Measurements from ENCODE around the gene JAKMIP2.
"Not testable (repeated sequence)": the region's sequence is repeated elsewhere in the genome, so short reads cannot be mapped to it uniquely, and the experiment has no call there.

The JAKMIP2 gene

DNA sequence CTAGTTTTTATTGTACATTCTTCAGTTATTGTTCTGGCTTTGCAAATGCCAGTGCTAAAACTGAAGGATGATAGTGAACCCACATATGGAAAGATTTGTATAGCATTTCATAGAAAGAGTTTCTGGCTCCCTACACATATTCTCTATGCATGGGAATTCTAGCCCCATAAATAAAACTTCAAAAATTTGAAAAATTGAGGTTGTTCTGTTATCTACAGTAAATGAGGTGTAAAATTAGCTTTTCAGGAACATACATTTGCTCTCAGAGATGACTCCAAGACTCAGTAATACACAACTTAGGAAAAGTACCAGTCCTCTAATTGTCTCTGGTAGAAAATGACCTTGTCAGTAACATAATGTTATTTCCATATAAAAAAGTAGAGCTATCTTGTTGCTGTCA, 192.4 kb downstream of the JAKMIP2 start:
- no peak for DNase-seq (ENCODE audit: low spot score)
- Histone ChIP-seq H3K27ac (no peak overlapping the region), H3K4me3 (no peak overlapping the region)
- TF ChIP-seq, protein P1, sequence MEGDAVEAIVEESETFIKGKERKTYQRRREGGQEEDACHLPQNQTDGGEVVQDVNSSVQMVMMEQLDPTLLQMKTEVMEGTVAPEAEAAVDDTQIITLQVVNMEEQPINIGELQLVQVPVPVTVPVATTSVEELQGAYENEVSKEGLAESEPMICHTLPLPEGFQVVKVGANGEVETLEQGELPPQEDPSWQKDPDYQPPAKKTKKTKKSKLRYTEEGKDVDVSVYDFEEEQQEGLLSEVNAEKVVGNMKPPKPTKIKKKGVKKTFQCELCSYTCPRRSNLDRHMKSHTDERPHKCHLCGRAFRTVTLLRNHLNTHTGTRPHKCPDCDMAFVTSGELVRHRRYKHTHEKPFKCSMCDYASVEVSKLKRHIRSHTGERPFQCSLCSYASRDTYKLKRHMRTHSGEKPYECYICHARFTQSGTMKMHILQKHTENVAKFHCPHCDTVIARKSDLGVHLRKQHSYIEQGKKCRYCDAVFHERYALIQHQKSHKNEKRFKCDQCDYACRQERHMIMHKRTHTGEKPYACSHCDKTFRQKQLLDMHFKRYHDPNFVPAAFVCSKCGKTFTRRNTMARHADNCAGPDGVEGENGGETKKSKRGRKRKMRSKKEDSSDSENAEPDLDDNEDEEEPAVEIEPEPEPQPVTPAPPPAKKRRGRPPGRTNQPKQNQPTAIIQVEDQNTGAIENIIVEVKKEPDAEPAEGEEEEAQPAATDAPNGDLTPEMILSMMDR (IDR thresholded peaks at IDR 0.05), result no peak

DNA sequence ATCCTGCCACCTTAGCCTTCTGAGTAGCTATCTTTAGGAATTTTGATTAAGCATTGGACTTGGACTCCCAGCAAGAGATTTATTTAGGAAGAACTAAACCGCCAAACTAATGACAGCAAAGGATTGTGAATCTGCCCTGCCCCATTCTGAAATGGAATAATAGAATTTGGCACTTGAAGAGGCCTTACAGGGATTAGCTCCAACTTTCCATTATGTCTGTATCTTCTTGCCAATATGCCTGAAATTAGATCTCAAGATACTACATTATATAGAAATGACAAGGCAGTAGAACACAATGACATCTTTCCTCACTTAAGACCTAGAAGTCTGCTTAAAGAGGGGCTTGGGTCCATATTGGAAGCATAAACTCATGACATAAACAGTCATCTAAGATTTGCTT, 195.7 kb downstream of the JAKMIP2 start:
- TF ChIP-seq, protein P1 (IDR thresholded peaks at IDR 0.05), result no peak
- Histone ChIP-seq H3K27ac (no peak overlapping the region), H3K4me3 (no peak overlapping the region)
- DNase-seq (ENCODE audit: low spot score), result no peak

DNA sequence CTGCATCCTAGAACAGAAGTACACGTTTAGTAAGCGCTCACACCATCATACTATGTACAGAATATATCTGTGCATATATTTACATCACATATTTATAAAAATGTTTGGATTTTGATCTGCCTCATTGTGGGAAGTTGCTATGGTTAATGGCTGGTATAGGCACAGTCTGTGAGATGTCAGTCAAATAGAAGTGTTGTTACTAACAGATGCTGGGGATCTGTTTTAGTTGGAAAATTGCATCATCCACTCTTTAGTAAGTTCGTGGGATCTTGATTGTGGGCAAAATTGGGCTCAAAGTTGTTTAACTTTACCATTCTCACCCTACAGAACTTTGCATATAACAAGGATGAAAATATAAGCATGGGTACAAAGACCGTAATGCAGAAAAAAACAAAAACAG, 196.3 kb downstream of the JAKMIP2 start:
- Histone ChIP-seq H3K4me3 (no peak overlapping the region), H3K27ac (no peak overlapping the region)
- TF ChIP-seq, protein P1 (IDR thresholded peaks at IDR 0.05), result no peak
- no peak for DNase-seq (ENCODE audit: low spot score)

DNA sequence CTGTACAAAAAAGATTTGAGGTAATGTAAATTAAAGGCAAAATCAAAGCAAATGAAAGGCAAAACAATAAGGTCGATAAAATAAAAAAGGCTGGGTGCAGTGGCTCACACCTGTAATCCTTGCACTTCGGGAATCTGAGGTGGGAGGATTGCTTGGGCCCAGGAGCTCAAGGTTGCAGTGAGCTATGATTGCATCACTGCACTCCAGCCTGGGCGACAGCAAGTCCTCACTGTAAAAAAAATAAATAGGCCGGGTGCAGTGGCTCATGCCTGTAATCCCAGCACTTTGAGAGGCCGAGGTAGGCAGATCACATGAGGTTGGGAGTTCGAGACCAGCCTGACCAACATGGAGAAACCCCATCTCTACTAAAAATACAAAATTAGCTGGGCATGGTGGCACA, 200.3 kb downstream of the JAKMIP2 start:
- DNase-seq (ENCODE audit: low spot score); H3K27ac ChIP-seq: not testable (repeated sequence)

DNA sequence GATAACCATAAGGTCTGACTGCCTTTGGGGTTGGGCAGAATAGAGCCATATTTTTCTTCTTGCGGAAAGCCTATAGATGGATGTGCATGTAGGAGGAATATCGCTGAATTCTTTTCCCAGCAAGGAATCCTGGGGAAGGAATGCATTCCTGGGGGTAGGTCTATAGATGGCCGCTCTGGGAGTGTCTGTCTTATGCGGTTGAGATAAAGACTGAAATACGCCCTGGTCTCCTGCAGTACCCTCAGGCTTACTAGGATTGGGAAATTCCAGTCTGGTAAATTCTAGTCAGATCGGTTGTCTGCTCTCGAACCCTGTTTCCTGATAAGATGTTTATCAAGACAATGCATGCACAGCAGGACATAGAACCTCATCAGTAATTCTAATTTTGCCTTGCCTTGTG, 202.1 kb downstream of the JAKMIP2 start:
- H3K4me3 ChIP-seq; H3K27ac ChIP-seq; DNase-seq (ENCODE audit: low spot score): not testable (repeated sequence)

More for the DNA sequence above, 200.3 kb downstream of the JAKMIP2 start:
- H3K4me3 ChIP-seq, result not testable (repeated sequence)

DNA sequence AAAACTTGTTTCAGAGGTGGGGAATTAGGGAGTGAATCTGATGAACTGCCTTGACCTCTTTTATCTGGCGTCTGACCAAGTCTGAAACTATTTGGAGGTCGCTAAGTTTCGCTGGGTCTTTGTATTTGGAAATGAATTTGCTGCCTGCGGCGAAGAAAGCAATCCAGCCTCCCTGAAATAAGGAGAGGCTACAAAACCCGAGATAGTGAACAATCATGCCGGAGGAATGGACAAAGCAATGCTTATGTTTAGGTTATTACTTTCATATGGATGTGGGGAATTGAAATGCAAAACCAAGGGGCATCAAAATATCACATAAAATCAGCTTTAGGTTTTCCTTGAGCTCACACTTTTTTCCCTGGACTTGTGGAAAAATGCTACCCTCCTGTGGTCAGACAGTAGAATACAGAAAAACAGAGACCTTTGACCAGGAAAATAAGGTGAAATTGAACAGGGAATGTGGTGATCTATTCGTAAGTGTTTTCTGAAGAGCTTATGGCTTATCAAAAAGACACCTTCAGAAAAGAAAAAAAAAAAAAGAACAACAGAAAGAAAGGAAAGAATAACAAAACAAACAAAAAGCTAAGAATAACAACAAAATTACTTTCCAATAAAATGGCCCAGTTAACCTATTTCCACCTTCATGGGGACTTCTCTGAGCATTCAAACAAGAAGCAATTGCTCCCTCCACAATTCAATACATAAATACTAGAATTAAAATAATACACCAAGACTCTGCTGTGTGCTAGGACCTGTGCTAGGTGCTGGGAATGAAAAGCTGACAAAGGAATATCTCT, 204.1 kb downstream of the JAKMIP2 start:
- Histone ChIP-seq H3K27ac (no peak overlapping the region), H3K4me3 (no peak overlapping the region)
- TF ChIP-seq, protein P1 (IDR thresholded peaks at IDR 0.05), result no peak
- DNase-seq (ENCODE audit: low spot score), result no peak

DNA sequence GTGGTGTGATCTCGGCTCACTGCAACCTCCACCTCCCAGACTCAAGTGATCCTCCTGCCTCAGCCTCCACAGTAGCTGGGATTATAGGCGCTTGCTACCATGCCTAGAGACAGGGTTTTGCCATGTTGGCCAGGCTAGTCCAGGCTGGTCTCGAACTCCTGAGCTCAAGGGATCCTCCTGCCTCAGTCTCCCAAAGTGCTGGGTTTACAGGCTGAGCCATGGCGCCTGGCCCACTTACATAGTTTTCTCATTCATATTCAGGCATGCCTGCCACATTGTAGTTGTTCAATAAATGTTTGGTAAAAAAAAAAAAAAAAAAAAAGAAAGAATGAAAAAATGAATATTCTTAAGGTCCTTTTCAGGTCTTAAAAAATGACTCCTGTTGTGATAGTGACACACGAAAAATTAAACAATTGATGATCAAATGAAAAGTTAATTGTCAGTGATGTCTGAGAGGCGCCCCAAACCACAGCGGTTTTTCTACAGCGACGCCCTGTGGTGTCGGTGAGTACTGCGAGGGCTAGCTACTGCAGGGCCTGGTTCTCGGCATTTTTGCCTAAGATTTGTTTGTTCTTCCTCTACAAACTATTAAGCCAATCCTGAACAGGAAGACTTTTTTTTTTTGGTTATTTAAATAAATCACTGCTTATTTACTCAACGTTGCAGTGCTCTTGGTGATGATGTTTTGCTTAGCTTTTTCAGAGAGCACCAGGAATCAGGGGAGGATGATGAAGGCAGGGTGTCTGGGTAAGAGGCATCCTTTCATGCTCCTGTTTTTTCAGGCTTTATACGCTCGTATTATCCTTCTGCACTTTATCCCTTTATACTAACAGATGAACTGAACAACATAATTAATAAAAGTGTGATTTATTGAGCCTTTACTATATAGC, 205.6 kb downstream of the JAKMIP2 start:
- TF ChIP-seq, protein P1 (IDR thresholded peaks at IDR 0.05), result peak; percentile 72
- no peak overlapping the region for H3K27ac ChIP-seq
- no peak for DNase-seq (ENCODE audit: low spot score)
- no peak overlapping the region for H3K4me3 ChIP-seq

DNA sequence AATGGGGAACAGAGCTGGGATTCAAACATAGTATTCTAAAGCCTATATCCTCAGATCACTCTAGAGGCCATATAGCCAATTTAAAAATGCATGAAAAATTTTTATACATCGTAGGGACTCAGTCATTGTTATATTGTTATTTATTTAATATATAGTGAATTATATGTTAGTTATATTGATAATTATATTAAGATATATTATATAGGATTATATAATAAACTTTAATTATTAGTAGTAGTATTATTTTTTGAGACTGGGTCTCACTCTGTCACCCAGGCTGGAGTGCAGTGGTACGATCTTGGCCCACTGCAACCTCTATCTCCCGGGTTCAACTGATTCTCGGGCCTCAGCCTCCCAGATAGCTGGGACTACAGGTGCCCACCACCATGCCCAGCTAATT, 206.9 kb downstream of the JAKMIP2 start:
- TF ChIP-seq, protein P1 (IDR thresholded peaks at IDR 0.05), result no peak
- Histone ChIP-seq H3K27ac (no peak overlapping the region), H3K4me3 (no peak overlapping the region)
- DNase-seq (ENCODE audit: low spot score), result no peak
